Forelimb muscle (tissue), 1 donor: ENCODE data around the gene TEX44. TPM values are rescaled to one million over a fixed set of nuclear protein-coding genes. Genes with fewer than 3 reads are reported as not detected.

Experiments used
- DNase-seq: peaks from one replicate; pipeline ENCODE4 v3.0.0-alpha.2; 2013; ENCODE audit warnings: low read depth
- polyA plus RNA-seq: library from polyadenylated mRNA; unstranded; fragments of 120-200 nt; gene quantifications from one replicate; pipeline ENCODE4 v1.2.1, GENCODE V29; 2013; ENCODE audit not compliant: insufficient read length

The TEX44 gene
- polyA plus RNA-seq, 1 donor, result not detected

DNA sequence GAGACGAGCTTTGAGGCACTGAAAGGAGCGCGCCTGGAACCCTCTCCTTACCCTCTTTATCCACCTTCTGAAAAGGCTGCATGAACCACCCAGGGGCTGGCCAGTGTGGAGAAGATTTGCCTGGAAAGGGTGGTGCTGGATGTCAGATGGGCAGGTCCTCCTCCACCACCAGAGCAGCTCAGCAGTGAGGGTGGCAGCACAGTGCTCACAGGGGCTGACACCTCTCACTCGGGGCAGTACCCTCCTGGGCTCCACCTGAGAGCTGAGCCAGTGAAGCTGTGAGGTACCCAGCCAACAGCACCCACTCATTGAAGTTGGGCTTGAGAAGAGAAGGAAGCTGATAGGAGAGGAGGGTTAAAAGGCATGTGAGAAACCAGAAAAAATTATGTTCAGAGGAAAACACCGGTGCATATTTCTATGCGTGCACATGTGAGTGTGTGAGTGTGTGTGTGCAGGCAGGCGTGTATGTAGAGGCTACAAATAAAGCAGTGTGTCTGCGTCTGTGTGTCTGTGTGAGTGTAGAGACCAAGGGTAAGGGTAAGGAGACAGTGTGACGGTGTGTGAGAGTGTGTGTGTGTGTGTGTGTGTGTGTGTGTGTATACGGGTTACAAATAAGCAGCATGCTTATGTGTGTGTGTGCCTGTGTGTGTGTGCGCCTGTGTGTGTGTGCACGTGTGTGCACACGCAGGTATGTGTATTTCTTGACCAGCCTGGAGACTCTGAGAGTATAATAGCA is 40.7 kb downstream of the TEX44 start:
- DNase-seq, result no peak

DNA sequence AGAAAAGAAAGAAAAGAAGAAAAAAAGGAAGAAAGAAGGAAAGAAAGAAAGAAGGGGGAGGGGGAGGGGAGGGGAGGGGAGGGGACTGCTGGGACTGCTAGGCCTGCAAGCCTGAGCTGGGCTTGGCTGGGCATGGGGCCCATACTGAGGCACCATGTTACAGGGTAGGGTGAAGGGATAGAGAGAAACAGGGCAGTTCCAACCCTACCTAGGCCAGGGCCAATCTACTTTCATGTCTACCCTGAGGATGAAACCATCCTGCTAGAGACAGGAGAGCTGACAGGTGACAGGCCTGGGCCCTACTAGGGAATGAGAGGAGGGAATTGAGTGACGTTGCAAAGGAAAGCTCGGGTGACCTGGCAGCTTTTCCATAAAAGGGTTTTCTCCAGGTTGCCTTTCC is 41.7 kb downstream of the TEX44 start:
- DNase-seq, result no peak

DNA sequence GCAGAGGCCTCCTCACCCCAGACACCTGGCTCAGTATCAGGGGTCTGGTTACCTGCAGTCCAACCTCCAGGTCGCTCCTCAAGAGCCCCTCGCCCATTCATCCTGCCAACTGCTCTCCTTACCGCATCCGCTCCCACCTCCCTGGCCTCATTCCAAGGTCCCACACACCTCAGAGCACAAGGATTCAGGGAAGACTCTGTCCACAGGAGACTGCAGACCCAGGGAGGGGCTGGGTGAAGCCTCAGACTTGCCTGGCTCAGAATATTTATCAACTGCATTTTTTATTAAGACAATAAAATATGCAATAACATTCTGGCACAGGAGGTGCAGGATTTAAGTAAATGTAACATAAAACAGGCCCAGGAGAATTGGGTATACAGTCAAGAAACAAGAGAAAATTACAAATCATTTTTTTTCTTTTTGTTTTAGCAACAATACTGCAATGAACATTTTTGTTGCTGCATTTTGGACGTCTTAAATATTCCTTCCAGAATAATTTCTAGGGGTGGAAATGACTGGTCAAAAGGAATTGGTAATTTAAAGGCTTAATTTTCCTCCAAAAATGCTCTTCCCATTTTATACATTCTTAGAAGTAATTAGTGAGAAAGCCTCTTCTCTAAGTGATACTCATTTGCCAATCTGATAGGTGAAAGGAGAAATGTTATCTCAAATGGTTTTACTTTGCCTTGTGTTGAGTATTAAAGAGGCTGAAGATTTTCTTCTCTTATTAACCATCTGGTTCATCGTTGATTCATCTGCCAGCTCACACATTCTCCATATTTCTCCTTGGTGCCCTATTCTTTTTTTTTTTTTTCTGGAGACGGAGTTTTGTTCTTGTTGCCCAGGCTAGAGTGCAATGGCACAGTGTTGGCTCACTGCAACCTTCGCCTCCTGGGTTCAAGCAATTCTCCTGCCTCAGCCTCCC is 42.5 kb downstream of the TEX44 start:
- DNase-seq, result no peak

DNA sequence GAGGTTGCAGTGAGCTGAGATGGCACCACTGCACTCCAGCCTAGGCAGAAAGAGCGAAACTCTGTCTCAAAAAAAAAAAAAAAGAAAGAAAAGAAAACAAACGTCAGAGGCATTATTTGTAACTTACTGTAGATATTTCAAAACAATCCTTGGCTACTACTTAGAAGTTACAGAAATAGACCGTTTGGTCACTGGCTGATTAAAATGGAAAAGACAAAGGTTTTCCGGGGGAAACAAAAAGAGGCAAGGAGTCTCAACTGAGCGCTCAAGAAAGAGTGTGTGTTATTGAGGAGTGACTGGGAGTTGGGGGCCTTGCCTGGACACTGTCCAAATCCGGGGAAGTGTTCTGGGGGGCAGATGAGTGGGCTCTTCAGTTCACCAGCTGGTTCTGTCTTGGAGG is 47.6 kb downstream of the TEX44 start:
- DNase-seq, result no peak

DNA sequence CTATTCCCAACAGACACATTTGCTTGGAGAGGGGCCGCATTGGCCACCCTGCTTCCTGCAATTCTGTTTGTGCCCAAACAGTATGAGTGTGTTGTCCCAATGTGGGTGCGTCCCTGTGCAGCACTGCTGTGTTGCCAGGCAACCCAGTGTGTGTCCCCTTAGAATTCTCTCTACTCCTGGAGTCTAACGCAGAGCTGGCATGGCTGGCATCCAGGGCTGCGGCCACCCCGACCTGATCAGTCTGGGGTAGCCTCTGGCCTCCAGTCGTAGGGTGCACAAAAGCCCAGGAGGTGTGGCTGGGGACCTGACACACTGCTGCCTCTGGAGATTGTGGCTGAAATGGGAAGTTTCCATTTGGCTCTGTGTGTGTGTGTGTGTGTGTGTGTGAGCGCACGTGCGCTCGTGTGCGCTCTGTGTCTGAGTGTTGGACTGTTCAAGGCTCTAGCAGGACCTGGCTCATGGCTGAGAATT is 48.0 kb downstream of the TEX44 start:
- DNase-seq, result no peak

DNA sequence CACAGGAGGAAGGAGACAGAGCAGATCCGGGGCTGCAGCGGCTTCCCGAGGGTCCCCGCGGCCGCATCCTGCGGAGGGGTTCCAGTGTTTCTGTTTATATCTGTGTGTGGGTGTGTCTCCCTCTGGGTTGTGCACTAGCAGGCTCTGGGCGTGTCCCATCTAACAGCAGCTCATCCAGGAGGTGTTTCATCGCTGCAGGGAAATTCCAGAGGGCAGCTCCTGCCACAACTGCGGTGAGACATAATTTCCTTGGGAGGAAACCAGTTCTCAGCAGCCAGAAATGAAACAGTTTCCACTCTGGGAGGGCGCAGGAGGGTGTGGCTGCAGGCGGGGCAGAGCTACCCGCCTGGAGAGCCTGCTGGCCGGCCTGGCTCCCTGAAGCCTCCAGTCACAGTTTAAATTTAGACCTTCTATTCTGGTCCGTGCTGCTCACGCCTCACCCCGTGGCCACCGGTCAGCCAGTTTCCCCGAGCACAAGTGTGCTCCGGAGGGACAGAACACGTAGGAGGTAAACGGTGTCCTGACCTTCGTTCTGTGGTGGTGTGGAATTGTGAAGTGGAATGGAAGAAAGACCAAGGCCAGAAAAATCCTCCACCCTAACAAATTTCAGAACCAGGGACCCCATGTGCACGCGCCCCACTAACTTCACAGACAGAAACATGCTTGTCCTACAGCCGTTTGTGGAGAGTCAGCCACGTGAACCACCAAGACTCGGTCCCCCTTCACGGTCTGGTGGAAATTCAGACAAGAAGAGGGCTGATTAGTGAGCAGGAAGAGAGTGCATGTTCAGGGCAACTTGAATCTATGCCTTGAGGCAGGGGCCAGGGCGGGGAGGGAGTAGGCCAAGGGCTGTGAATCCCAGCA is 50.2 kb downstream of the TEX44 start:
- DNase-seq, result peak; percentile 67

DNA sequence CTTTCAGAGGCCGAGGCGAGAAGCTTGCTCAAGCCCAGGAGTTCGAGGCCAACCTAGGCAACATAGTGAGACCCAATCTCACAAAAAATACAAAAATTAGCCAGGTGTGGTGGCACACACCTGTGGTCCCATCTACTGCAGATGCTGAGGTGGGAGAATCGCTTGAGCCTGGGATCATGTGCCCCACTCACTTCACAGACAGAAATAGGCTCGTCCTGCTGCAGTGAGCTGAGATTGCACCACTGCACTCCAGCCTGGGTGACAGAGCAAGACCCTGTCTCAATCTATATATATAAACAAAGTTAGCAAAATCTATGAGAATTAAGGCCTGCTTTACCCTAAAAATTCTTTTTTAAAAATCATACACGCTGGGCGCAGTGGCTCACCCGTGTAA is 50.8 kb downstream of the TEX44 start:
- DNase-seq, result no peak

Other genes starting within 250 kb of the TEX44 start
- 0.48 TPM for gene B3GNT7, start 197.2 kb upstream of the TEX44 start, polyA plus RNA-seq
- gene NCL, start 128.4 kb upstream of the TEX44 start, polyA plus RNA-seq, result 593 TPM
- 0.38 TPM for gene NMUR1, start 62.4 kb upstream of the TEX44 start, polyA plus RNA-seq
- gene PTMA, start 115.7 kb downstream of the TEX44 start, polyA plus RNA-seq, result 486 TPM
- gene PDE6D, start 188.4 kb downstream of the TEX44 start, polyA plus RNA-seq, result 17.8 TPM
- gene COPS7B, start 193.6 kb downstream of the TEX44 start, polyA plus RNA-seq, result 39.2 TPM